ENCODE measurements around the gene TRAPPC2L.
A peak's percentile ranks its signal among the peaks of the same experiment; 100 is the strongest.

Gene TRAPPC2L

GRCh38 chr16:88855736-88856121 is 1.2 kb upstream of the TRAPPC2L start:
- no peaks in the 10 kb centered on the region for H3K27me3 ChIP-seq (ENCODE audit: insufficient read depth, low read length)
- H3K4me1 ChIP-seq (ENCODE audit: insufficient read depth, low read length), result no peaks in the 10 kb centered on the region
- peaks cover 23% of the 10 kb centered on the region for H3K36me3 ChIP-seq (ENCODE audit: insufficient read depth, low read depth, low read length)
- H3K9me3 ChIP-seq (ENCODE audit: insufficient read depth, low read depth, low read length), result no peaks in the 10 kb centered on the region
- no peak overlapping the region for H3K9ac ChIP-seq (ENCODE audit: low read depth, low read length)
- H3K27ac ChIP-seq (ENCODE audit: low read length), result no peak overlapping the region
- H3K4me3 ChIP-seq (ENCODE audit: low read length), result peak overlapping the region; percentile 65

- Histone ChIP-seq H3K27ac (ENCODE audit: low read length) (no peak overlapping the region), H3K36me3 (ENCODE audit: insufficient read depth, low read depth, low read length) (peaks cover 29% of the 10 kb centered on the region), H3K9me3 (ENCODE audit: insufficient read depth, low read depth, low read length) (no peaks in the 10 kb centered on the region), H3K9ac (ENCODE audit: low read depth, low read length) (0 out of 2 replicates have a peak overlapping the region, but pooled peaks have one; percentile 37), H3K4me1 (ENCODE audit: insufficient read depth, low read length) (no peaks in the 10 kb centered on the region), H3K4me3 (ENCODE audit: low read length) (peak overlapping the region; percentile 93), H3K27me3 (ENCODE audit: insufficient read depth, low read length) (no peaks in the 10 kb centered on the region)
Observed at GRCh38 chr16:88856122-88856827, 652 bp upstream of the TRAPPC2L start.

- H3K9me3 ChIP-seq (ENCODE audit: insufficient read depth, low read depth, low read length), result no peaks in the 10 kb centered on the region
- H3K9ac ChIP-seq (ENCODE audit: low read depth, low read length), result peak overlapping the region; percentile 89; the same call in 1 of the 2 replicates
- H3K4me3 ChIP-seq (ENCODE audit: low read length), result peak overlapping the region; percentile 93
- peaks cover 43% of the 10 kb centered on the region for H3K36me3 ChIP-seq (ENCODE audit: insufficient read depth, low read depth, low read length)
- H3K27me3 ChIP-seq (ENCODE audit: insufficient read depth, low read length), result no peaks in the 10 kb centered on the region
- no peak overlapping the region for H3K27ac ChIP-seq (ENCODE audit: low read length)
- H3K4me1 ChIP-seq (ENCODE audit: insufficient read depth, low read length), result no peaks in the 10 kb centered on the region
Observed at GRCh38 chr16:88857728-88858339, 907 bp downstream of the TRAPPC2L start.

- Histone ChIP-seq H3K9me3 (ENCODE audit: insufficient read depth, low read depth, low read length) (no peaks in the 10 kb centered on the region), H3K9ac (ENCODE audit: low read depth, low read length) (no peak overlapping the region), H3K27me3 (ENCODE audit: insufficient read depth, low read length) (no peaks in the 10 kb centered on the region), H3K36me3 (ENCODE audit: insufficient read depth, low read depth, low read length) (peaks cover 43% of the 10 kb centered on the region), H3K4me3 (ENCODE audit: low read length) (no peak overlapping the region), H3K4me1 (ENCODE audit: insufficient read depth, low read length) (no peaks in the 10 kb centered on the region), H3K27ac (ENCODE audit: low read length) (no peak overlapping the region)
Observed at GRCh38 chr16:88859381-88860091, 2.6 kb downstream of the TRAPPC2L start.

- Histone ChIP-seq H3K4me3 (ENCODE audit: low read length) (no peak overlapping the region), H3K36me3 (ENCODE audit: insufficient read depth, low read depth, low read length) (peaks cover 43% of the 10 kb centered on the region), H3K27ac (ENCODE audit: low read length) (no peak overlapping the region), H3K4me1 (ENCODE audit: insufficient read depth, low read length) (no peaks in the 10 kb centered on the region), H3K27me3 (ENCODE audit: insufficient read depth, low read length) (no peaks in the 10 kb centered on the region), H3K9ac (ENCODE audit: low read depth, low read length) (no peak overlapping the region), H3K9me3 (ENCODE audit: insufficient read depth, low read depth, low read length) (no peaks in the 10 kb centered on the region)
Observed at GRCh38 chr16:88861359-88861758, 4.4 kb downstream of the TRAPPC2L start.

- peaks cover 43% of the 10 kb centered on the region for H3K36me3 ChIP-seq (ENCODE audit: insufficient read depth, low read depth, low read length)
- H3K9me3 ChIP-seq (ENCODE audit: insufficient read depth, low read depth, low read length), result no peaks in the 10 kb centered on the region
- no peak overlapping the region for H3K27ac ChIP-seq (ENCODE audit: low read length)
- no peak overlapping the region for H3K9ac ChIP-seq (ENCODE audit: low read depth, low read length)
- H3K4me3 ChIP-seq (ENCODE audit: low read length), result no peak overlapping the region
- H3K4me1 ChIP-seq (ENCODE audit: insufficient read depth, low read length), result no peaks in the 10 kb centered on the region
- no peaks in the 10 kb centered on the region for H3K27me3 ChIP-seq (ENCODE audit: insufficient read depth, low read length)
Observed at GRCh38 chr16:88862968-88863367, 6.0 kb downstream of the TRAPPC2L start.

- no peak overlapping the region for H3K4me3 ChIP-seq (ENCODE audit: low read length)
- H3K9ac ChIP-seq (ENCODE audit: low read depth, low read length), result no peak overlapping the region
- no peaks in the 10 kb centered on the region for H3K4me1 ChIP-seq (ENCODE audit: insufficient read depth, low read length)
- no peaks in the 10 kb centered on the region for H3K27me3 ChIP-seq (ENCODE audit: insufficient read depth, low read length)
- H3K36me3 ChIP-seq (ENCODE audit: insufficient read depth, low read depth, low read length), result peaks cover 43% of the 10 kb centered on the region
- no peaks in the 10 kb centered on the region for H3K9me3 ChIP-seq (ENCODE audit: insufficient read depth, low read depth, low read length)
- H3K27ac ChIP-seq (ENCODE audit: low read length), result no peak overlapping the region
Observed at GRCh38 chr16:88863426-88863825, 6.5 kb downstream of the TRAPPC2L start.

GRCh38 chr16:88864099-88864498 is 7.2 kb downstream of the TRAPPC2L start:
- H3K9me3 ChIP-seq (ENCODE audit: insufficient read depth, low read depth, low read length), result no peaks in the 10 kb centered on the region
- H3K27me3 ChIP-seq (ENCODE audit: insufficient read depth, low read length), result no peaks in the 10 kb centered on the region
- no peak overlapping the region for H3K9ac ChIP-seq (ENCODE audit: low read depth, low read length)
- H3K36me3 ChIP-seq (ENCODE audit: insufficient read depth, low read depth, low read length), result peaks cover 36% of the 10 kb centered on the region
- H3K4me1 ChIP-seq (ENCODE audit: insufficient read depth, low read length), result no peaks in the 10 kb centered on the region
- H3K4me3 ChIP-seq (ENCODE audit: low read length), result no peak overlapping the region
- H3K27ac ChIP-seq (ENCODE audit: low read length), result no peak overlapping the region

GRCh38 chr16:88864521-88864920 is 7.6 kb downstream of the TRAPPC2L start:
- Histone ChIP-seq H3K9ac (ENCODE audit: low read depth, low read length) (no peak overlapping the region), H3K4me3 (ENCODE audit: low read length) (no peak overlapping the region), H3K9me3 (ENCODE audit: insufficient read depth, low read depth, low read length) (no peaks in the 10 kb centered on the region), H3K27me3 (ENCODE audit: insufficient read depth, low read length) (no peaks in the 10 kb centered on the region), H3K36me3 (ENCODE audit: insufficient read depth, low read depth, low read length) (peaks cover 32% of the 10 kb centered on the region), H3K4me1 (ENCODE audit: insufficient read depth, low read length) (no peaks in the 10 kb centered on the region), H3K27ac (ENCODE audit: low read length) (no peak overlapping the region)

GRCh38 chr16:88865310-88865709 is 8.4 kb downstream of the TRAPPC2L start:
- no peaks in the 10 kb centered on the region for H3K9me3 ChIP-seq (ENCODE audit: insufficient read depth, low read depth, low read length)
- H3K4me1 ChIP-seq (ENCODE audit: insufficient read depth, low read length), result no peaks in the 10 kb centered on the region
- no peak overlapping the region for H3K4me3 ChIP-seq (ENCODE audit: low read length)
- H3K9ac ChIP-seq (ENCODE audit: low read depth, low read length), result no peak overlapping the region
- no peak overlapping the region for H3K27ac ChIP-seq (ENCODE audit: low read length)
- no peaks in the 10 kb centered on the region for H3K27me3 ChIP-seq (ENCODE audit: insufficient read depth, low read length)
- H3K36me3 ChIP-seq (ENCODE audit: insufficient read depth, low read depth, low read length), result peaks cover 24% of the 10 kb centered on the region

- H3K4me1 ChIP-seq (ENCODE audit: insufficient read depth, low read length), result no peaks in the 10 kb centered on the region
- H3K36me3 ChIP-seq (ENCODE audit: insufficient read depth, low read depth, low read length), result peaks cover 20% of the 10 kb centered on the region
- no peak overlapping the region for H3K27ac ChIP-seq (ENCODE audit: low read length)
- H3K4me3 ChIP-seq (ENCODE audit: low read length), result no peak overlapping the region
- H3K9ac ChIP-seq (ENCODE audit: low read depth, low read length), result no peak overlapping the region
- H3K27me3 ChIP-seq (ENCODE audit: insufficient read depth, low read length), result no peaks in the 10 kb centered on the region
- H3K9me3 ChIP-seq (ENCODE audit: insufficient read depth, low read depth, low read length), result no peaks in the 10 kb centered on the region
Observed at GRCh38 chr16:88865742-88866141, 8.8 kb downstream of the TRAPPC2L start.

All from iPS-20b (cell line).